Natural killer cell (primary cell): ENCODE measurements around the gene FARS2. TPM values are rescaled to one million over a fixed set of nuclear protein-coding genes. Genes with fewer than 3 reads are reported as not detected.

ENCODE experiments used
- ATAC-seq, 3 donors: fragments of 150-1000 bp in 2 of 3; fragments of 200-7000 bp in 1 of 3; cut with Tn5 transposase; 1 replicate in 1 of 3; 2 replicates in 2 of 3; pipeline ENCODE4 v1.10.0; 2021; ENCODE audit warnings: mild to moderate bottlenecking in 2 of 3, moderate library complexity in 2 of 3
- DNase-seq, 2 donors: peaks; one replicate each; pipeline versions ENCODE4 v3.0.0 to v3.0.0-alpha.2; 2013 to 2021; ENCODE audit warnings: mixed read lengths in 1 of 2
- H3K27ac ChIP-seq: one replicate; pipeline ENCODE4 v1.5.1; 2013; ENCODE audit warnings: mild to moderate bottlenecking, low read length
- H3K27me3 ChIP-seq: one replicate; pipeline ENCODE4 v1.6.1; 2013; ENCODE audit warnings: low read length; ENCODE audit not compliant: control insufficient read depth, insufficient read depth
- H3K36me3 ChIP-seq: one replicate; pipeline ENCODE4 v1.6.1; 2013; ENCODE audit warnings: low read length; ENCODE audit not compliant: control insufficient read depth, insufficient read depth
- H3K4me1 ChIP-seq: one replicate; pipeline ENCODE4 v1.6.1; 2013; ENCODE audit warnings: low read length; ENCODE audit not compliant: control insufficient read depth, insufficient read depth
- H3K4me3 ChIP-seq: one replicate; pipeline ENCODE4 v1.5.1; 2013; ENCODE audit warnings: low read length
- H3K9me3 ChIP-seq: one replicate; pipeline ENCODE4 v1.6.1; 2013; ENCODE audit warnings: low read length; ENCODE audit not compliant: control insufficient read depth, insufficient read depth
- H3K27ac Mint-ChIP-seq, 2 donors: one replicate each; pipeline ENCODE4 v1.8.0; 2022; ENCODE audit warnings: mild to moderate bottlenecking in 2 of 2, mixed read lengths in 2 of 2, moderate library complexity in 1 of 2
- H3K27me3 Mint-ChIP-seq, 2 donors: one replicate each; pipeline ENCODE4 v1.8.0; 2022; ENCODE audit warnings: low read depth in 2 of 2, mixed read lengths in 2 of 2
- H3K36me3 Mint-ChIP-seq: one replicate; pipeline ENCODE4 v1.8.0; 2022; ENCODE audit warnings: mixed read lengths
- H3K4me1 Mint-ChIP-seq, 2 donors: one replicate each; pipeline ENCODE4 v1.8.0; 2022; ENCODE audit warnings: mixed read lengths in 2 of 2
- H3K4me3 Mint-ChIP-seq: one replicate; pipeline ENCODE4 v1.8.0; 2022; ENCODE audit warnings: mild to moderate bottlenecking, moderate library complexity, mixed read lengths
- H3K9me3 Mint-ChIP-seq, 2 donors: one replicate each; pipeline ENCODE4 v1.8.0; 2022; ENCODE audit warnings: mixed read lengths in 2 of 2
- CTCF ChIP-seq: fragments of 200-600 bp; IDR thresholded peaks from one replicate; pipeline ENCODE4 v1.8.0; 2022; ENCODE audit warnings: antibody characterized with exemption
- WGBS: methylation state at CpG from one replicate; pipeline ENCODE4 v1.1.7; 2013; ENCODE audit warnings: missing lambda C conversion rate; ENCODE audit not compliant: insufficient coverage; 5-methylcytosine and 5-hydroxymethylcytosine counted together
- intact Hi-C: fragments of 100-400 bp; cut with micrococcal nuclease; formaldehyde crosslinking; loops from one replicate; pipeline ENCODE4 v1.14.2; 2022
- total RNA-seq, 4 donors: library from RNA; stranded (reverse); fragments of 120-200 nt in 1 of 4; gene quantifications; one replicate each; pipeline versions ENCODE4 v1.2.3 to v1.2.4, GENCODE V29; 2013 to 2022

FARS2 gene
- total RNA-seq, 3 donors from 2014 or later (not counting 1 experiment from before 2014, with no cell fraction given) = 15.3 to 24.8 (median 22.7) TPM

- H3K4me1 ChIP-seq = peaks cover 14% of the 10 kb centered on the region
- ATAC-seq = peak in 1 of 3 donors; percentile 1
- H3K4me3 ChIP-seq = peak overlapping the region; percentile 76
- no peaks in the 10 kb centered on the region for H3K36me3 ChIP-seq
- Mint-ChIP-seq H3K36me3 (no peaks in the 10 kb centered on the region), H3K27me3 (no peaks in the 10 kb centered on the region), H3K27ac (peak overlapping the region; percentile 99 to 100), H3K4me3 (peak overlapping the region; percentile 98), H3K9me3 (no peaks in the 10 kb centered on the region), H3K4me1 (peaks cover 19 to 22% of the 10 kb centered on the region in 2 donors)
- WGBS = under 1% methylated on average over 19 of the region's 19 CpGs
- no peak for TF ChIP-seq CTCF
- H3K27me3 ChIP-seq = no peaks in the 10 kb centered on the region
- peak overlapping the region; percentile 86 for H3K27ac ChIP-seq
- intact Hi-C loops = loop anchor here (2.0 kb wide), 1 partner anchor 259 kb away; no protein-coding TSS in a partner anchor
- H3K9me3 ChIP-seq = no peaks in the 10 kb centered on the region
- DNase-seq = no peak
Observed at GRCh38 chr6:5261545-5262109, 314 bp downstream of the FARS2 start.

- 80% methylated on average over 1 of the region's 2 CpGs for WGBS
- no peak for TF ChIP-seq CTCF
- ATAC-seq (no peak), DNase-seq (no peak)
- intact Hi-C loops = no loop called here
- no peak overlapping the region for H3K4me3 ChIP-seq
- Mint-ChIP-seq H3K27me3 (no peaks in the 10 kb centered on the region), H3K4me3 (no peak overlapping the region), H3K9me3 (no peaks in the 10 kb centered on the region), H3K4me1 (peaks cover 5 to 12% of the 10 kb centered on the region in 2 donors), H3K27ac (no peak overlapping the region), H3K36me3 (no peaks in the 10 kb centered on the region)
- no peak overlapping the region for H3K27ac ChIP-seq
- no peaks in the 10 kb centered on the region for H3K27me3 ChIP-seq
- H3K4me1 ChIP-seq = peaks cover 7% of the 10 kb centered on the region
- H3K36me3 ChIP-seq = no peaks in the 10 kb centered on the region
- H3K9me3 ChIP-seq = no peaks in the 10 kb centered on the region
Observed at GRCh38 chr6:5266423-5266822, 5.1 kb downstream of the FARS2 start.

GRCh38 chr6:5270093-5270680, 8.9 kb downstream of the FARS2 start:
- Histone ChIP-seq H3K9me3 (no peaks in the 10 kb centered on the region), H3K4me1 (no peaks in the 10 kb centered on the region), H3K4me3 (no peak overlapping the region), H3K36me3 (no peaks in the 10 kb centered on the region), H3K27ac (no peak overlapping the region), H3K27me3 (no peaks in the 10 kb centered on the region)
- no peaks in the 10 kb centered on the region for H3K36me3 Mint-ChIP-seq
- peaks cover 0 to 5% of the 10 kb centered on the region in 2 donors for H3K4me1 Mint-ChIP-seq
- ATAC-seq = no peak
- H3K4me3 Mint-ChIP-seq = no peak overlapping the region
- no peak for DNase-seq
- WGBS = 57% methylated on average over 5 of the region's 5 CpGs
- H3K27ac Mint-ChIP-seq = no peak overlapping the region
- intact Hi-C loops = no loop called here
- no peaks in the 10 kb centered on the region for H3K27me3 Mint-ChIP-seq
- no peaks in the 10 kb centered on the region for H3K9me3 Mint-ChIP-seq
- no peak for TF ChIP-seq CTCF
